Measurements from ENCODE around the gene MAP7.

The MAP7 gene

DNA sequence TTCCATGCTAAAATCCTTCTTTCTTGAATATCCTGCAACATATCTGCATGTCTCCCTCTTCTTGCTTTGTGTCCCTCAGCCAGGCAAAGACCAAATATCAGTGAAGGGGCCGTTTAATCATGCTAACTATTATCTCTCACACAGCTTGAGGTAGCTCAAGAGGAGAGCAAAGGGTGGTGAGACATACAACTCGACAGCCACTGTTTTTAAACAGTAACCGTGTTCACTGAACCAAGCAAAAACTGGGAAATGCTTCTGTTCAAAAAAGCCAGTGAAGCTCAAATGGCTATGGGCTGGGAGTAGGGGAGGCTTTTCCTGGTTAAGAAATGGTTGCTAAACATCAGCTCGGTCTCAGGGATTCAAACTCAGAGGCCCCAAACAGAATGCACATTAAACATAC, 83.4 kb downstream of the MAP7 start:
- Histone ChIP-seq H3K4me3 (ENCODE audit: low read depth in 1 of 2, low read length in 2 of 2) (no peak overlapping the region), H3K9ac (ENCODE audit: low read length) (no peak overlapping the region), H3K9me3 (ENCODE audit: low read length) (no peaks in the 10 kb centered on the region), H3K4me1 (ENCODE audit: insufficient read depth, low read length) (no peaks in the 10 kb centered on the region), H3K27me3 (ENCODE audit: control insufficient read depth in 1 of 2, insufficient read depth in 2 of 2, low read length in 2 of 2) (no peaks in the 10 kb centered on the region), H3K36me3 (ENCODE audit: insufficient read depth, low read length) (no peaks in the 10 kb centered on the region), H3K27ac (ENCODE audit: low read depth, low read length) (no peak overlapping the region)

DNA sequence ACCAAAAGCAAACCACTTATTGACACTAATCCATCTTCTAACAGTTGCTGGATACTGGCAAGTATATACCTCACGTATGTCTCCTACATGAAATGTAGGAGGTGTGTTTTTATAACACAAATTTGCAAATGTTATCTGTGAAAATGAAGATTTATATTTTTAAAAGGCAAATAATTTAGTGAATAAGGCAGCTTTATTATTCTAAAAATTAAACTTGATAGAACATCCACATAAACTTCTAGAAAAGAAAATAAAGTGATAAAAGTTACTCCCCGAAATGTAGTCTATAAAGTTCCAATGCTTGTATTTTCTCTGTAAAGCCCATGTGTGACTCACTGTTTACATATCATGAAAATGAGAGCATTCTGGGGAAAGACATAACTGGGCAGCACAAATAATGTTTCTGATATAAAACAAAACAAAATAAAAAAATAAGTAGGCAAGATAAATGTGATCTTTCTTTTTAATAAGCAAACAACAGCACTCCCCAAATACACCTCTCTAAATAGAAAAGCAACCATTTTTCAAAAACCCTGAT, 84.4 kb downstream of the MAP7 start:
- Histone ChIP-seq H3K9ac (ENCODE audit: low read length) (no peak overlapping the region), H3K36me3 (ENCODE audit: insufficient read depth, low read length) (no peaks in the 10 kb centered on the region), H3K27ac (ENCODE audit: low read depth, low read length) (no peak overlapping the region), H3K4me3 (ENCODE audit: low read depth in 1 of 2, low read length in 2 of 2) (no peak overlapping the region), H3K4me1 (ENCODE audit: insufficient read depth, low read length) (no peaks in the 10 kb centered on the region), H3K9me3 (ENCODE audit: low read length) (no peaks in the 10 kb centered on the region), H3K27me3 (ENCODE audit: control insufficient read depth in 1 of 2, insufficient read depth in 2 of 2, low read length in 2 of 2) (no peaks in the 10 kb centered on the region)

DNA sequence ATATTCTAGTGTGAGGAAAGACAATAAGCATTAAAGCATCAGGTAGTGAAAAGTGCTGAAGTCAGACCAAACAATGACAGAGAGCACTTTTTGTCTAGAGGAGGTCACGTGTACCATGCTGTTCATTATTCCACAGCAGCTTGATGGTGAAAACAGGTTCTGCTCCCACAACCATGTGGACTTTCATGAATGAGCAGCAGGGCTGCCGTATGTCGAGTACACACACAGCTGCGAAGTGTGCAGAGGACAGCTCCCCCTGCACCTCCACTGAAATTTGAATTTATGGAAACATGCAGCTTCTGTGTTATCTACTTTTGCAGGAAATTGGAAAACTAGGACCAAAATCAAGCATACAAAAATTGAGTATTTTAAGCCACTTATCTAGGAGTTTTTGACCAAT, 85.3 kb downstream of the MAP7 start:
- Histone ChIP-seq H3K36me3 (ENCODE audit: insufficient read depth, low read length) (no peaks in the 10 kb centered on the region), H3K9ac (ENCODE audit: low read length) (no peak overlapping the region), H3K4me1 (ENCODE audit: insufficient read depth, low read length) (no peaks in the 10 kb centered on the region), H3K27ac (ENCODE audit: low read depth, low read length) (no peak overlapping the region), H3K4me3 (ENCODE audit: low read depth in 1 of 2, low read length in 2 of 2) (no peak overlapping the region), H3K9me3 (ENCODE audit: low read length) (no peaks in the 10 kb centered on the region), H3K27me3 (ENCODE audit: control insufficient read depth in 1 of 2, insufficient read depth in 2 of 2, low read length in 2 of 2) (no peaks in the 10 kb centered on the region)

DNA sequence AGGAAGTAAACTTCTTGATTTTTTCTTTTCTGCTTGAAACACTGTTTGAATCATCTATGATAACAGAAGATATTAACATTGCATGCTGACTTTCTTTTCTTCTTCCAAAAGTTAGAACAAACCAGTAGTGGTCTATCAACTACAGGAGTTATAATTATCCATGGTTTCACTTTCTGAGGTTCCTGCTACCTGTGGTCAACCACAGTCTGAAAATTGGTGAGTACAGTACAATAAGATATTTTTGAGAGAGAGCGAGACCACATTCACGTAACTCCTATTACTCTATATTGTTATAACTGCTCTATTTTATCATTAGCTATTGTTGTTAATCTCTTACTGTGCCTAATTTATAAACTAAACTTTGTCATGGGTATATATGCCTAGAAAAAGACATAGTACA, 86.1 kb downstream of the MAP7 start:
- Histone ChIP-seq H3K4me1 (ENCODE audit: insufficient read depth, low read length) (no peaks in the 10 kb centered on the region), H3K27ac (ENCODE audit: low read depth, low read length) (no peak overlapping the region), H3K36me3 (ENCODE audit: insufficient read depth, low read length) (no peaks in the 10 kb centered on the region), H3K9ac (ENCODE audit: low read length) (no peak overlapping the region), H3K4me3 (ENCODE audit: low read depth in 1 of 2, low read length in 2 of 2) (no peak overlapping the region), H3K27me3 (ENCODE audit: control insufficient read depth in 1 of 2, insufficient read depth in 2 of 2, low read length in 2 of 2) (no peaks in the 10 kb centered on the region), H3K9me3 (ENCODE audit: low read length) (no peaks in the 10 kb centered on the region)

DNA sequence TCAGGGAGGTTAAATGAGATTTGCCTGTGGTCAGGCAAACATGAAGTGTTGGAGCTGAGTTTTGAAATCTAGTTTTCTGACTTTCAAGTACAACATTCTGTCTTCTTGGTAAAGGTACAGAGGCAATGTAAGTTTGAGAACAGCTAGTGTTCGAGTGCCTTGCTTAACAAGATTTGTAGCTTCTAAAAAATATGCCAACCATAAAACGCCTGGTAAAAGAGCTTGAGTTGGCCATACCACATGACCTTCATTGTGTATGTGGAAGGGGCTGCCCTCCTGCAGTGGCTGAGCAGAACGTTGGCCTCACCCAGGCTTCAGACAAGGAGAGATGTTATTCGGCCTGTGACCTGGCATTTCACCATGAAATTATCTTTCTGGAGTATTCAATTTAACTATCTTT, 86.5 kb downstream of the MAP7 start:
- H3K27ac ChIP-seq (ENCODE audit: low read depth, low read length): no peak overlapping the region
- H3K9me3 ChIP-seq (ENCODE audit: low read length): no peaks in the 10 kb centered on the region
- H3K4me3 ChIP-seq (ENCODE audit: low read depth in 1 of 2, low read length in 2 of 2): no peak overlapping the region
- no peaks in the 10 kb centered on the region for H3K27me3 ChIP-seq (ENCODE audit: control insufficient read depth in 1 of 2, insufficient read depth in 2 of 2, low read length in 2 of 2)
- no peak overlapping the region for H3K9ac ChIP-seq (ENCODE audit: low read length)
- no peaks in the 10 kb centered on the region for H3K4me1 ChIP-seq (ENCODE audit: insufficient read depth, low read length)
- H3K36me3 ChIP-seq (ENCODE audit: insufficient read depth, low read length): no peaks in the 10 kb centered on the region

DNA sequence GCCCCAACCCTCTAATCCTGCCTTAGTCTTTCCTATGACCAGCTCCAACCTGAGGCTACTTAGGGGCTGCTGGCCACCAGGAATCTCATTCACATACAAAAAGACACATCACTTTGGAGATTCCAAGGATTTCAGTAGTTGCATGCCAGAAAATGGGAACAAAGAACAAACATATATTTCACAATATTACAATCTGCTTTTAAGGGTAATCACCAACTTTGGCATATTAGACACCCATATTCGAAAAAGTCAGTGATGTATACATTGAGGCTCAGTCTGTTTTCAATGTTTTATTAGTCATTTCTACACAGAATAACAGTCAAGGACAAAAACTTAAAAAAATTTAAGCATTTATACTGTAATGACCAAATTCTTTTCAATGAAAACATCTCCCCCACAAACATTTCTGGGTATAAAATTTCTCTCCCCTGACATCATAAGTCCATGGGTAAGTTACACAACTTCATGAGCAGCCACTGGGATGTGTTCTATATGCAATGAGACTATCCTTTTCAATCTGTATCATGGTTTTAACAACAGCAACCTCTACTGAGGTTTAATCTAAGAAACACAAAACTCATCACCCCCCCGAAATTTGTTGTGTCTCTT, 103.5 kb downstream of the MAP7 start:
- no peak overlapping the region for H3K9ac ChIP-seq (ENCODE audit: low read length)
- H3K9me3 ChIP-seq (ENCODE audit: low read length): peaks cover 6% of the 10 kb centered on the region
- H3K4me1 ChIP-seq (ENCODE audit: insufficient read depth, low read length): no peaks in the 10 kb centered on the region
- no peaks in the 10 kb centered on the region for H3K36me3 ChIP-seq (ENCODE audit: insufficient read depth, low read length)
- H3K27ac ChIP-seq (ENCODE audit: low read depth, low read length): no peak overlapping the region
- H3K4me3 ChIP-seq (ENCODE audit: low read depth in 1 of 2, low read length in 2 of 2): no peak overlapping the region
- no peaks in the 10 kb centered on the region for H3K27me3 ChIP-seq (ENCODE audit: control insufficient read depth in 1 of 2, insufficient read depth in 2 of 2, low read length in 2 of 2)

DNA sequence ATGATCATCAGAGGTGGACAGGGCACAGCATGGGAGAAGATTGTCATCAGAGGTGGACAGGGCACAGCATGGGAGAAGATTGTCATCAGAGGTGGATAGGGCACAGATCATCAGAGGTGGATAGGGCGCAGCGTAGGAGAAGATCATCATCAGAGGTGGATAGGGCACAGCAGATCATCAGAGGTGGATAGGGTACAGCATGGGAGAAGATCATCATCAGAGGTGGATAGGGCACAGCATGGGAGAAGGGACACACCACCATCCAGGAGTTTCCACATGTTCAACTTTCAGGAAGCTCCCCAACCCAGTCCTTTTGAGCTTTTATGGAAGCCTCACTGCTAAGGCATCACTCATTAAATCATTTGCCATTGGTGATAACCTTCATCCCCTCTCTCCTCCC, 104.1 kb downstream of the MAP7 start:
- H3K27ac ChIP-seq (ENCODE audit: low read depth, low read length): no peak overlapping the region
- H3K4me1 ChIP-seq (ENCODE audit: insufficient read depth, low read length): no peaks in the 10 kb centered on the region
- H3K36me3 ChIP-seq (ENCODE audit: insufficient read depth, low read length): no peaks in the 10 kb centered on the region
- peaks cover 5% of the 10 kb centered on the region for H3K9me3 ChIP-seq (ENCODE audit: low read length)
- no peak overlapping the region for H3K4me3 ChIP-seq (ENCODE audit: low read depth in 1 of 2, low read length in 2 of 2)
- H3K9ac ChIP-seq (ENCODE audit: low read length): no peak overlapping the region
- no peaks in the 10 kb centered on the region for H3K27me3 ChIP-seq (ENCODE audit: control insufficient read depth in 1 of 2, insufficient read depth in 2 of 2, low read length in 2 of 2)

DNA sequence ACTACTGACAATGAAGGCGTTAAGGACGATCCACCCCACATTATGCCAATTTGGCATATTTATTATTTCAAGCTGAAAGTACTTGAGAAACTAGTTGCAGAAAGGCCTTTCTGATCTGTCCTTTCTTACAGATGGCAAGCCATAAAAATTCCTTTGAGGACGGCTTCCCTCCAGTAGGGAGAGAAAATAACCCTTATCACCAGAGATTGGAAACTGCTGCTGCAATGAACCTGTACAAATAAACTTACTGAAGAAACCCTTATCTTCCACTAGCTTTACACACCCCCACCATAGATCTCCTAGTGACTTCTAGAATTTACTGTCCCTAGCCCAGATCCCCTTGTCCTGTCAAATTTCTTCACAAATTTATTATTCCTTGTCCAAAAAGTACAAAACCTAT, 105.2 kb downstream of the MAP7 start:
- no peak overlapping the region for H3K4me3 ChIP-seq (ENCODE audit: low read depth in 1 of 2, low read length in 2 of 2)
- H3K27me3 ChIP-seq (ENCODE audit: control insufficient read depth in 1 of 2, insufficient read depth in 2 of 2, low read length in 2 of 2): no peaks in the 10 kb centered on the region
- no peaks in the 10 kb centered on the region for H3K36me3 ChIP-seq (ENCODE audit: insufficient read depth, low read length)
- H3K27ac ChIP-seq (ENCODE audit: low read depth, low read length): no peak overlapping the region
- H3K9me3 ChIP-seq (ENCODE audit: low read length): no peaks in the 10 kb centered on the region
- no peak overlapping the region for H3K9ac ChIP-seq (ENCODE audit: low read length)
- no peaks in the 10 kb centered on the region for H3K4me1 ChIP-seq (ENCODE audit: insufficient read depth, low read length)

DNA sequence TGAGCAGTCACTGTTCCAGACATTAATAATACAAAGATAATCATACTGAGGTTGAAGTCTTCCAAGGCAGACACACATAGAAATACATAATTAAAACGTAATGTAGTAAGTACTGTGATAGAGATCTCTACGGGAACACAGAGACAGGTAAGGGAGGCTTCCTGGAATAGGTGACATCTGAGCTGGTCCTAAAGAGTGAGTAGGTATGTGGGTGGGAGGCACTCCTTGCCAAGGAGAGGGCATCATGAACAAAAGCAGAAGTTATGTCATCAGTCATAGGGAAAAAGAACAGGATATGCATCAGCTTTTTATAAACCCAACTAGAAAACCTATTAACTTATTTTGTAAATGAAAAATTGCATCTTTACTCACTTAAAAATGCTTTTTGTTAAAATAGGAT, 110.0 kb downstream of the MAP7 start:
- H3K9me3 ChIP-seq (ENCODE audit: low read length): no peaks in the 10 kb centered on the region
- no peaks in the 10 kb centered on the region for H3K27me3 ChIP-seq (ENCODE audit: control insufficient read depth in 1 of 2, insufficient read depth in 2 of 2, low read length in 2 of 2)
- no peaks in the 10 kb centered on the region for H3K4me1 ChIP-seq (ENCODE audit: insufficient read depth, low read length)
- no peaks in the 10 kb centered on the region for H3K36me3 ChIP-seq (ENCODE audit: insufficient read depth, low read length)
- H3K9ac ChIP-seq (ENCODE audit: low read length): no peak overlapping the region
- no peak overlapping the region for H3K27ac ChIP-seq (ENCODE audit: low read depth, low read length)
- H3K4me3 ChIP-seq (ENCODE audit: low read depth in 1 of 2, low read length in 2 of 2): no peak overlapping the region

DNA sequence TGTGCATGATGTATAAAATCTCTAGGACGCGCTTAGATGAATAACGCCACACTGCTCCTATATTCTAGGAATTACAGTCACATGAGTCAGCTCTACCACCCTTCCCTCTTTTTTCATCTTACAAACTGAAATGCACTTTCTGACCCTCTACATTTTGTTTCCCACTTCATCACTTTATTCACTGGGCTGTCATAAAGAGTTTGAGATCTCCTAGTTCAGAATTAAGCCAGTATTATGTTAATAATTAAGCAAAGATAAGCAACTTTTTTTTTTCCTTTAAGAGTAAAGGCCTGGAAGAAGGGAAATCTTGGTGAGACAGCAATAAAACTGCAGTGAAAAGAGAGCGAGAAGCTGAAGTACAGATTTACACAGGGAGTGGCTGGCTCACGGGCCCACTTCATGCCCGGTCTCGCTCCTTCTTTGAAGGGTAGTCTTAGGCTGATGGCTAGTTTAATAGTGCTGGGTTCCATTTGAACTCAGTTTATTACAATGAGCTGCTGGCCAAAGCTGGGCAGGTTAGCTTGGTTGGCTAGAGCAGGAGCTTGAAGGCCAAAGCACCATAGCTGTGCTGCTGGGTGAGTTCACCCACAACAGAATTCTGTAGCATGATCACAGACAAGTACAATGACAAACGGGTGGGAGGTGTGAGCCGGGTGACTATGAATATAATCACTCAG, 110.6 kb downstream of the MAP7 start:
- H3K27ac ChIP-seq (ENCODE audit: low read depth, low read length): no peak overlapping the region
- H3K4me1 ChIP-seq (ENCODE audit: insufficient read depth, low read length): no peaks in the 10 kb centered on the region

DNA sequence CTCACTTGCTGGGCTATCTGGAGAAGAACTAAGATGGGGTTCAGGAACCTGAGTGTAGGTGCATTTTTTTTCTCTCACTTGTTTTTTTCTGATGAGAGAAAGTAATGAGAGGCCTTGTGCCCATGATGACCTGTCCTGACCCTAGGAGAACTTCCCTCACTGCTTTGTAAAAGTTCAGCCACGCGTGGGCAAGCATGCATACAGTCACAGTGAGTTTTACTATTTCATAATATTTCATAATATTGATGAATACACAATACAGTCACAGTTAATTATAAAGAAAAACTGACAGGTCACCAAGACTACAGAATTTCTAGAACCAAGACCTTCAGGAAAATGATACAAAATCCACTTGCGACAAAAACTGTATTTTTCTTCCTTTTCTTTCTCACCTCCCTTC, 111.8 kb downstream of the MAP7 start:
- Histone ChIP-seq H3K4me1 (ENCODE audit: insufficient read depth, low read length) (no peaks in the 10 kb centered on the region), H3K36me3 (ENCODE audit: insufficient read depth, low read length) (no peaks in the 10 kb centered on the region), H3K27me3 (ENCODE audit: control insufficient read depth in 1 of 2, insufficient read depth in 2 of 2, low read length in 2 of 2) (no peaks in the 10 kb centered on the region), H3K27ac (ENCODE audit: low read depth, low read length) (no peak overlapping the region), H3K9ac (ENCODE audit: low read length) (no peak overlapping the region), H3K4me3 (ENCODE audit: low read depth in 1 of 2, low read length in 2 of 2) (no peak overlapping the region), H3K9me3 (ENCODE audit: low read length) (no peaks in the 10 kb centered on the region)

More for the DNA sequence above, 110.6 kb downstream of the MAP7 start:
- Histone ChIP-seq H3K9ac (ENCODE audit: low read length) (no peak overlapping the region), H3K36me3 (ENCODE audit: insufficient read depth, low read length) (no peaks in the 10 kb centered on the region), H3K27me3 (ENCODE audit: control insufficient read depth in 1 of 2, insufficient read depth in 2 of 2, low read length in 2 of 2) (no peaks in the 10 kb centered on the region), H3K4me3 (ENCODE audit: low read depth in 1 of 2, low read length in 2 of 2) (no peak overlapping the region), H3K9me3 (ENCODE audit: low read length) (no peaks in the 10 kb centered on the region)

DNA sequence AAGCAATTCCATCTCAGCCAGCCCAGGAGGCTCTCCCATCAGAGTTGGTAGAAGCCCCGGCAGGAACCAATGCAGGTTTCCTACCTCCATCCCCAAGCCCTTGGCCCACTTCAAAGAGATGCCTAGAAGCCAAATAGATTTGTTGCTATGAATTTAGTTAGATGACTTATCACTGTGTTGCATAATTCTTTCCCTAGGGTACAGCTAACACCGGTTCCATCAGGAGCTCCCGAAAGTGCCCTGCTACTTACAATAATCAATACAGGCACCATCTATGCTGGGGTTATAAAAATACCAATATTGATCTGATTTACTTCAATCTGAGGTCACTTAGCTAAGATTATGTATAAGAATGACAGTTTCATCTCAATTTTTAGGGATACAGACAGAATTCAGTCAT, 113.0 kb downstream of the MAP7 start:
- H3K9me3 ChIP-seq (ENCODE audit: low read length): no peaks in the 10 kb centered on the region
- no peaks in the 10 kb centered on the region for H3K36me3 ChIP-seq (ENCODE audit: insufficient read depth, low read length)
- H3K27me3 ChIP-seq (ENCODE audit: control insufficient read depth in 1 of 2, insufficient read depth in 2 of 2, low read length in 2 of 2): no peaks in the 10 kb centered on the region
- H3K4me3 ChIP-seq (ENCODE audit: low read depth in 1 of 2, low read length in 2 of 2): no peak overlapping the region
- no peak overlapping the region for H3K9ac ChIP-seq (ENCODE audit: low read length)
- no peaks in the 10 kb centered on the region for H3K4me1 ChIP-seq (ENCODE audit: insufficient read depth, low read length)
- no peak overlapping the region for H3K27ac ChIP-seq (ENCODE audit: low read depth, low read length)
